Lung microvascular endothelial cell (primary cell): ENCODE results near the gene SNAP47. TPM values are rescaled to one million over a fixed set of nuclear protein-coding genes. Genes with fewer than 3 reads are reported as not detected.

Experiments
- DNase-seq, 2 donors: peaks; one replicate each; pipeline versions ENCODE4 v3.0.0 to v3.0.0-alpha.2; 2010; ENCODE audit warnings: low read depth in 2 of 2
- total RNA-seq: library from RNA; depleted of rRNA; stranded (reverse); fragments of >200 nt; gene quantifications from 2 replicates; pipeline ENCODE4 v1.2.1, GENCODE V29; 2014

SNAP47 gene
- total RNA-seq, 1 donor from 2014 or later = 28.0 TPM

GRCh38 chr1:227767401-227768124 lies 32.3 kb downstream of the SNAP47 start:
- no peak for DNase-seq

- no peak for DNase-seq
Measured at GRCh38 chr1:227768125-227768439, 32.8 kb downstream of the SNAP47 start.

DNA sequence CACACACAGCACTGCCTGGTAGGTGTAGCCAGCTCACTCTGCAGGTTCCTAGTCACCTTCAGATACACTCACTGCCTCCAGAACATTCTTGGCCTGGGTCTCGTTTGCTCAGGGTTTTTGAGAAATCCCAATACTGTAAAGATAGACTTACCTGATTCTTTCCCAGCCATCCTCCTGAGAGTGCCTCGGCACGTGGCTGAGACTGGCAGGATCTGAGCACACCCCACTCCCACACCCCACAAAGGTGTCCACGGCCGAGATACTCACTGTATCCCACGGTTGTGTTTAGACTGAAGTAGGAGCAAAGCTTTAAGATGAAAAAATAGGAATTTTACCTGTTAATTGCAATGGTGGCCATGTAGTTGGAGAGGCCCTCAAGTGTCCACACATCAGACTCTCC lies 33.4 kb downstream of the SNAP47 start:
- DNase-seq = no peak

- DNase-seq = no peak
Measured at GRCh38 chr1:227769047-227769935, 34.1 kb downstream of the SNAP47 start.

DNA sequence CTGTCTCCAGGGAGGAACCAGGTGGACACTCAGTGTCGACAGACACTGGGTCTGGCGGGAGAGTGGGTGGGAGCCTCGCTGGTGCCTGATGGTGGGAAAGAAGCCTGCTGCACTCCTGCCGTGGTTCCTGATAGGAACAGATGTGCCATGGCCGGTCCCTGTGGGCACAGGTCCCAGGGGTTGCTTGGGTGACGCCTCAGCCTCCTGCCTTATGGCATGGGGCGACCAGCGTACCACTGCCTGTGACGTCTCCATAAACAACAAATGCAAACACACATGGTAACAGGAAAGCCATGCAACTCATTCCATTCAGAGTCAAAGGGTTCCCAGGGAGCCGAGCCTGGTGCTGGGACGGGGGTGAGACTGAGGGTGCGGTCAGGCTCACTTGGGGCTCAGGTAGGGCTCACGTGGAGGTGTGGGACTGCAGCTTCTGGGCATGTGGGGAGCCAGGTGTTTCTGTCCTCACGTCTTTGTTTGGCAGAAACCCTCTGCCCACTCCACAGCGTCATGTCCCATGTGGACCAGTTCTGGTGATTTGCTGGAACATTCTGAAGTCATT lies 34.8 kb downstream of the SNAP47 start:
- DNase-seq = no peak

DNA sequence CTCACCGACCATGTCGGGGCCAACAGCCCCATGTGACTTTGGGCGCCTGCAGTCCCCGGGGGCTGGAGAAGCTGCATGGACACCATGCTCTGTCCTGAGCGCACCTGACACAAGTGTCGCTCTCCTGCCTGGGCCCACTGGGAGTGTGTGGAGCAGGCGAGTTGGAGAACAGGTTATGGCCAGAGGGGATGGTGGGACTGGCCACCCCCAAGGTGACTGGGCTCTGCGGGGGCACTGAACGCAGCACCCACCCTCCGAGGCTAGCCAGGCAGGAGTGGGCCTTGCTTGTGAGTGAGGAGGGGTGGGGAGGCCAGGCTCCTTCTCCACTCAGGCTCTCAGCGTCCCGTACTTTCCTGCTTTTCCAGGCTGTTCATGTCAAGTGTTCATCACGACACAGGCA lies 35.6 kb downstream of the SNAP47 start:
- no peak for DNase-seq

DNA sequence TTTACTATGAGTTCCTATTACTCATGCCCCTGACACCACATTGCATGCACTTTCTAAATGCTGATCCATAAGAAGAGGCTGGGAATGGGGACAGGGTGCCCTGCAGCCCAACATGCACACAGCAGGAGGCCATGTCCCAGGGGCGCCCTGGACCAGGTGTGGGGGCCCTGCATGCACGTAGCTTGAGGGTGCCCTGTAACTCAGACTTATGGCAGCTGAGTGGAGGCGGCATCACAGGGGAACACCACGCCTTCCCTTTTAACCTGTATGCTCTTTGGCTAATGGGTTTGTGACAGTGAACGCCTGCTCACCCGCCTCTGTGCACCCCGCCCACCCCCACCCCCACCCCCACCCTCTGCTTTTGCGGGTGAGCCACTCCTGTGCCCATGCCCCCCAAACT lies 36.1 kb downstream of the SNAP47 start:
- no peak for DNase-seq

- DNase-seq = no peak
Measured at GRCh38 chr1:227771771-227772170, 36.5 kb downstream of the SNAP47 start.

DNA sequence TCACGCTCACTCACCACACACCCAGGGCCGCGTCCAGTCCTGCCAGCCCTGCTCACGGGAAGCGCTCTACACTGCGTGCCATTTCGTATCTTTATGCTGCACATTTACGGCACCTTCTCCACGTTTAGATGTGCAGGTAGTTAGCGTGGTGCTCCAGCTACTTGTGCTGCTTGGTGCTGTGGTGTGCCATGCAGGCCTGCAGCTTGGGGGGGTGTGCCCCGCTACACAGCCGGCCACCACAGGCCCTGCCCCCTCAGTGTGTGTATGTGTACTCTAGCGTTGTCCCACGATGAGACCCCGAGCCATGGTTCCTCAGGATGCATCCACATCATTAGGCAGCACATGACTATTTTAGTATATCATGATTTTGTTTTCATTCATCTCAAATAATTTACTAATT lies 38.3 kb downstream of the SNAP47 start:
- no peak for DNase-seq

DNA sequence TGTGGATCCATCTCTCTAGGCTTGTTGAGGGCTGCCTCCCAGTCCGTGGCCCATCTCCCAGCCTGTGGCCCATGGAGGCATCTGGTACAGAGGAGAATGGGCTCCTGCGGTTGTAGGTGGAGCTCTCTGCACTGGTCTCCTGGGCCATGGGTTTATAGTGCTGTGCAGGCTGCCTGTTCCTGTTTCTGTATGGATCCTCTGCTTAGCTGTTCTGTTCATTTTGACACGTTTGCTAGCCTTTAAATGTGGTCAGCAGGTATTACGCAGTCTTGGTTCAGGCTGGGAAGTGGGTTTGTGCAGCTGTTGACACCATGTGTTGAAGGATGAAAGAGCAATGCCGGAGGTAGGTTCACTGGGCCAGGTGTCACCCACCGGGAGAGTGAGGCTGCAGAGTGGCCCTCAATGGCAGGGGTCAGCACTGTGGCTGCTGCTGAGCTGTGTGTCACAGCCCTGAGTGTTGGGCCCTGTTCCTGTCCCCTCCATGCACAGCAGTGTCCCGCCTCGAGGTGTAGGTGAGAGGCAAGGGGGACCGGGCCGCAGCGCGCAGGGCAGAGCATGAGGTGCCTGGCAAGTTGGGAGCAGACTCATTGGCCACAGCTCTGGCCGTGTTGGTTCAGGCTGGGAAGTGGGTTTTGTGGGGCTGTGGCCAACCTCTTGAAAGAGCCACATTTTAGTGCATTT lies 39.0 kb downstream of the SNAP47 start:
- DNase-seq = no peak

- no peak for DNase-seq
Measured at GRCh38 chr1:227774821-227775661, 39.8 kb downstream of the SNAP47 start.

DNA sequence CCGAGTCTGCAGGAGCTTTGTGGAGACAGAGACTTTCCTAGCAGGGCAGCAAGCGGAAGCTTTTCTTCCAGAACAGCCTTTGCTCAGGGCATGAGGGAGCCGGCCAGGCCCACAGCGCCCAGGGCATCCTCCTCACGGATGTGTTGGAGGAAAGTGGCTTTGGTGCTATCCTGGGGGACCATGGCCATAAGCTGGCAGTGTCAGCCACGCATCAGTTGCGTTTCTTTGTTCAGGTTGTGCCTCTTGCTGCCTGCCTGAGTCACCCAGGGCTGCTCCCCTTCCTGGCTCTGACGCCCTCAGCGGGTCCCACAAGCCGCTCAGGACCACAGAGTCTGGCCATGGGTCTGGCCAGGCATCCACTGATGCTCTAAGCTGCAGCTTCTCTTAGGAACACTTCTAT lies 40.6 kb downstream of the SNAP47 start:
- DNase-seq = peak in 1 of 2 donors; percentile 33

- peak in 1 of 2 donors; percentile 86 for DNase-seq
Measured at GRCh38 chr1:227776331-227776771, 41.1 kb downstream of the SNAP47 start.

GRCh38 chr1:227777156-227777555 lies 41.9 kb downstream of the SNAP47 start:
- no peak for DNase-seq

GRCh38 chr1:227777646-227778045 lies 42.4 kb downstream of the SNAP47 start:
- no peak for DNase-seq

- peak in 1 of 2 donors; percentile 25 for DNase-seq
Measured at GRCh38 chr1:227778401-227778947, 43.2 kb downstream of the SNAP47 start.

DNA sequence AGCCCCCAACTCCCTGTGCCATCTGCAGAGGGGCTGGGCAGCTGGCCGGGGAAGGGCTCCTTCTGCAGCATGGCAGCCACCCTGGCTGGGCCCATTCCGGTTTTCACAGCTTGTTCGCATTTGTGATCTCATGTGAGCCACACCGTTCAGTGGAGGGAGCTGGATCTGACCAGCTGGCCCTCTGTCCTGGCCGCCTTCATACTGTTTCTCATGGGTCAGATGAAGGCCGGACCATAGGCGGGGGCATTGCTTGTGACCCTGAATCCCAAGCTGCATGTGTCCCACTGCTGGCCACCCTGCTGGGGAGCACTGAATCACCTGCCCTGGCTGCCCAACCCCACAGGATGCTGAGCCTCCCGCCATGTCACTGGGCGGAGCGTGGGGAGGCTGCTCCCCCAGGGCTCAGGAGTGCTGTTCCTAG lies 43.8 kb downstream of the SNAP47 start:
- no peak for DNase-seq

DNA sequence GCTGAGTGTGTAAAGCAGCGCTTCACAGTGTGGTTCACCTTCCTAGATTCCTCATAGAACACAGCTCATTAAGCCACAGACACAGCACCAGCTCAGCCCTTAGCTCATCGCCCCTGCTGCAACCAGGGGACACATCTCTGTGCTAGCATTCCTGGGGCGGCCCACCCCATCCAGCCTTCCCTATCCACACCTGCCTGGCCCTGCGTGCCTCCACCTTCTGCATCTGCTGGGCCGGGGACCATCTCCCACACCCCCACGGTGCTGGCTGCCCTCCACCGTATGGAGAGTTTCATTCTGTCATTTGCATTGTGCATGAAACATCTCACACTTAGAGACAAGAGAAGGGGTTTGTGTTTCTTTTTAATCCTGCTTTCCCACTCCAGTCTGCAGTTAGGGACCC lies 44.5 kb downstream of the SNAP47 start:
- no peak for DNase-seq

- no peak for DNase-seq
Measured at GRCh38 chr1:227780101-227781044, 45.1 kb downstream of the SNAP47 start.
